Measurements from ENCODE around the gene PDGFRB. TPM values are rescaled to one million over a fixed set of nuclear protein-coding genes. Genes with fewer than 3 reads are reported as not detected.

The PDGFRB gene
- total RNA-seq, 1 experiment from 2014 or later = 0.34 TPM

DNA sequence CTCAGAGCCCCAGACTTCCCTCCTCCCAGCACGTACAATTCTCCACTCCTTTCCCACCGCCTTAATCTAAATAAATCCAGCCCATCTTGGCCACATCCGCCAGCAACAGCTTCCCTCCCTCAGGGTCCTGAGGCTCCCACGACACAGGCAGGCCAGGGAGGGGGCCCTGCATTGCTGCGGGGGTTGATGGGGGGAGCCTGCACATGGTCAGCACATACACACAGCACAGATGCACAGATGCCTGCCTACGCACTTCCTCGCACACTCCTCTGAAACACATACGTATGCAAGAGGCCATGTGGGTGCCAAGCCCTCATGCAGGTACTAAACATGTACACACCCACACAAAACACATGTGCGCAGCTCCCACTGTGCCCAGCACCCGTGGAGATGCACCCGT is 14.8 kb downstream of the PDGFRB start:
- TF ChIP-seq ELF1 (IDR thresholded peaks at IDR 0.05; ENCODE audit: borderline replicate concordance, low read depth) = no peak
- TF ChIP-seq, protein P1, sequence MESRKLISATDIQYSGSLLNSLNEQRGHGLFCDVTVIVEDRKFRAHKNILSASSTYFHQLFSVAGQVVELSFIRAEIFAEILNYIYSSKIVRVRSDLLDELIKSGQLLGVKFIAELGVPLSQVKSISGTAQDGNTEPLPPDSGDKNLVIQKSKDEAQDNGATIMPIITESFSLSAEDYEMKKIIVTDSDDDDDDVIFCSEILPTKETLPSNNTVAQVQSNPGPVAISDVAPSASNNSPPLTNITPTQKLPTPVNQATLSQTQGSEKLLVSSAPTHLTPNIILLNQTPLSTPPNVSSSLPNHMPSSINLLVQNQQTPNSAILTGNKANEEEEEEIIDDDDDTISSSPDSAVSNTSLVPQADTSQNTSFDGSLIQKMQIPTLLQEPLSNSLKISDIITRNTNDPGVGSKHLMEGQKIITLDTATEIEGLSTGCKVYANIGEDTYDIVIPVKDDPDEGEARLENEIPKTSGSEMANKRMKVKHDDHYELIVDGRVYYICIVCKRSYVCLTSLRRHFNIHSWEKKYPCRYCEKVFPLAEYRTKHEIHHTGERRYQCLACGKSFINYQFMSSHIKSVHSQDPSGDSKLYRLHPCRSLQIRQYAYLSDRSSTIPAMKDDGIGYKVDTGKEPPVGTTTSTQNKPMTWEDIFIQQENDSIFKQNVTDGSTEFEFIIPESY (IDR thresholded peaks at IDR 0.05; ENCODE audit: extremely low read depth, insufficient replicate concordance, low read length) = no peak
- no peak for TF ChIP-seq TCF7L2 (IDR thresholded peaks at IDR 0.05; ENCODE audit: borderline replicate concordance, extremely low read depth, insufficient read depth, insufficient read length)
- TF ChIP-seq SP1 (IDR thresholded peaks at IDR 0.05; ENCODE audit: low read depth) = no peak
- no peak for TF ChIP-seq POLR2A (IDR thresholded peaks at IDR 0.05; ENCODE audit: borderline replicate concordance, extremely low read depth, insufficient read depth, insufficient read length)
- no peak for TF ChIP-seq JUND (IDR thresholded peaks at IDR 0.05)
- no peak for TF ChIP-seq ATF3 (IDR thresholded peaks at IDR 0.05)
- TF ChIP-seq MAX (IDR thresholded peaks at IDR 0.05) = no peak
- no peak for TF ChIP-seq ZNF274 (IDR thresholded peaks at IDR 0.05; ENCODE audit: low read depth, low read length)
- TF ChIP-seq CBX3 (IDR thresholded peaks at IDR 0.05; ENCODE audit: low read depth) = no peak
- CTCF ChIA-PET = no interaction called here

More for the DNA sequence above, 14.8 kb downstream of the PDGFRB start:
- Histone ChIP-seq H3K27me3 (ENCODE audit: insufficient read depth, low read length) (no peaks in the 10 kb centered on the region), H3K9ac (ENCODE audit: low read length) (no peak overlapping the region), H3K4me2 (ENCODE audit: low read length) (no peak overlapping the region), H3K4me3 (replicated peaks in 1 of 2; ENCODE audit: low read depth in 1 of 2, low read length in 2 of 2) (no peak overlapping the region), H3K36me3 (ENCODE audit: control insufficient read depth in 1 of 2, insufficient read depth in 2 of 2, low read length in 2 of 2) (no peaks in the 10 kb centered on the region), H3K9me3 (ENCODE audit: control insufficient read depth in 1 of 2, insufficient read depth in 1 of 2, low read depth in 1 of 2, low read length in 2 of 2) (no peaks in the 10 kb centered on the region), H4K20me1 (ENCODE audit: insufficient read depth) (no peaks in the 10 kb centered on the region), H2AFZ (ENCODE audit: low read depth, low read length, poor library complexity, severe bottlenecking) (no peak overlapping the region), H3K9me2 (ENCODE audit: insufficient read depth) (no peaks in the 10 kb centered on the region), H3K27ac (ENCODE audit: low read depth, low read length) (no peak overlapping the region), H3K79me2 (ENCODE audit: insufficient read depth, low read length) (no peaks in the 10 kb centered on the region), H3K4me1 (ENCODE audit: control insufficient read depth in 1 of 2, insufficient read depth in 2 of 2, low read length in 2 of 2) (peaks cover 0 to 21% of the 10 kb centered on the region in 2 experiments; a peak in 2 of 4 replicates)
- POLR2A ChIA-PET = no interaction called here
- no peak for ATAC-seq
- RAD21 ChIA-PET (ENCODE audit: low non-redundant PET in 1 of 2, low total read pairs in 2 of 2, uncharacterized antibody in 2 of 2, unreplicated experiment in 2 of 2) = no interaction called here
- BruUV-seq (replicated peaks) = no TSS peak
- intact Hi-C loops (cut with micrococcal nuclease) = no loop called here
- no peak for DNase-seq (ENCODE audit: low read depth, low spot score)

All from HCT116 (cell line).